K562 (cell line): Measurements from ENCODE around the gene RELA. TPM values are rescaled to one million over a fixed set of nuclear protein-coding genes. Genes with fewer than 3 reads are reported as not detected.

Experiments
- BMI1 ChIP-seq: fragments of 150-350 bp; IDR thresholded peaks from 2 replicates; pipeline ENCODE4 v1.6.1; 2014; ENCODE audit warnings: low read length
- CHD7 ChIP-seq: fragments of 200-600 bp; sonication (generic); IDR thresholded peaks from one replicate; pipeline ENCODE4 v1.6.1; 2012; ENCODE audit warnings: mild to moderate bottlenecking, low read depth, low read length, inconsistent platforms
- HIVEP1 ChIP-seq: fragments of 250-450 bp; sonication (Bioruptor Pico); IDR thresholded peaks from 2 replicates; pipeline ENCODE4 v1.4.0; 2020; ENCODE audit warnings: mild to moderate bottlenecking
- SMARCA4 ChIP-seq: fragments of 450-650 bp; IDR thresholded peaks from 2 replicates; pipeline ENCODE4 v1.6.1; 2016
- ZBTB33 ChIP-seq: sonication (generic); formaldehyde crosslinking; IDR thresholded peaks from 2 replicates; pipeline ENCODE4 v1.8.1; 2023; ENCODE audit warnings: mild to moderate bottlenecking, missing genetic modification reagents
- ZBTB8A ChIP-seq: fragments of 450-650 bp; IDR thresholded peaks from 2 replicates; pipeline ENCODE4 v1.6.1; 2018; ENCODE audit warnings: mild to moderate bottlenecking, moderate library complexity; ENCODE audit not compliant: partially characterized antibody
- ZNF699 ChIP-seq: fragments of 250-450 bp; sonication (Bioruptor Pico); IDR thresholded peaks from 2 replicates; pipeline ENCODE4 v1.8.0; 2021; ENCODE audit warnings: mild to moderate bottlenecking, moderate library complexity; ENCODE audit not compliant: insufficient replicate concordance
- ZNF707 ChIP-seq: fragments of 250-450 bp; sonication (Bioruptor Pico); conservative IDR thresholded peaks from 2 replicates; pipeline ENCODE4 v1.8.0; 2022; ENCODE audit warnings: inconsistent platforms, mild to moderate bottlenecking, moderate library complexity
- ZNF785 ChIP-seq: fragments of 250-450 bp; sonication (Bioruptor Pico); IDR thresholded peaks from 2 replicates; pipeline ENCODE4 v1.4.0; 2020; ENCODE audit warnings: mild to moderate bottlenecking
- polyA plus RNA-seq, 8 experiments: library from polyadenylated mRNA; depleted of rRNA in 4 of 8; stranded (reverse) in 5 of 8; unstranded in 3 of 8; fragments of >200 nt; fragmentation: Nextera tagmentation in 2 of 8; fragmentation: Illumina TruSeq in 1 of 8; extraction: Ambion mirVana in 2 of 8; extraction: Trizol in 1 of 8; gene quantifications; 2 replicates each; pipeline versions ENCODE4 v1.2.1 to v1.2.3, GENCODE V29; 2011 to 2014; ENCODE audit warnings: inconsistent platforms in 1 of 8, missing spikeins in 1 of 8
- total RNA-seq, 7 experiments: library from RNA; depleted of rRNA in 6 of 7; stranded (reverse); fragments of >200 nt in 6 of 7; fragmentation: Illumina TruSeq in 2 of 7; extraction: Trizol in 2 of 7; gene quantifications; 2 replicates each; pipeline versions ENCODE4 v1.2.1 to v1.2.3, GENCODE V29; 2011 to 2021; ENCODE audit warnings: low replicate concordance in 1 of 7

Gene RELA
- total and polyA plus RNA-seq, 9 of the 15 experiments (the other 6 are each of a cell fraction or from before 2014, with no cell fraction given) = 6.0 to 67.4 (median 20.6) TPM

GRCh38 chr11:65636108-65637031, 26.3 kb downstream of the RELA start (continued):
- TF ChIP-seq ZNF785 (CRISPR knock-in tag) (no peak), ZBTB33 (peak; percentile 92), HIVEP1 (CRISPR knock-in tag) (no peak), BMI1 (no peak), SMARCA4 (peak; percentile 74), CHD7 (no peak), ZNF707 (CRISPR knock-in tag) (no peak), ZNF699 (CRISPR knock-in tag) (no peak), ZBTB8A (no peak)
